ENCODE measurements around the gene NRXN2.

- TF ChIP-seq POLR2A (IDR thresholded peaks at IDR 0.05): no peak
- TF ChIP-seq CTCF (IDR thresholded peaks at IDR 0.05): no peak
These were observed 159.0 kb downstream of the NRXN2 start for GRCh38 chr11:64563966-64564365.
